ENCODE results near the gene ETNK1.

Gene ETNK1

GRCh38 chr12:22626406-22626805, 1.4 kb downstream of the ETNK1 start:
- H3K4me3 ChIP-seq (ENCODE audit: low read depth, low read length), result peak overlapping the region; percentile 86
- TF ChIP-seq CTCF (IDR thresholded peaks at IDR 0.05; ENCODE audit: low read depth, low read length), result no peak
- TF ChIP-seq MAX (IDR thresholded peaks at IDR 0.05; ENCODE audit: low read depth, low read length), result no peak
- TF ChIP-seq MYC (IDR thresholded peaks at IDR 0.05; ENCODE audit: low read depth, low read length), result no peak
- TF ChIP-seq POLR2A (IDR thresholded peaks at IDR 0.05; ENCODE audit: extremely low read depth, insufficient read length), result no peak
- DNase-seq (ENCODE audit: low read depth), result peak; percentile 40

GRCh38 chr12:22627371-22627770, 2.4 kb downstream of the ETNK1 start:
- H3K4me3 ChIP-seq (ENCODE audit: low read depth, low read length), result peak overlapping the region; percentile 86
- DNase-seq (ENCODE audit: low read depth), result no peak
- TF ChIP-seq MAX (IDR thresholded peaks at IDR 0.05; ENCODE audit: low read depth, low read length), result no peak
- no peak for TF ChIP-seq MYC (IDR thresholded peaks at IDR 0.05; ENCODE audit: low read depth, low read length)
- TF ChIP-seq POLR2A (IDR thresholded peaks at IDR 0.05; ENCODE audit: extremely low read depth, insufficient read length), result no peak
- no peak for TF ChIP-seq CTCF (IDR thresholded peaks at IDR 0.05; ENCODE audit: low read depth, low read length)

- H3K4me3 ChIP-seq (ENCODE audit: low read depth, low read length), result peak overlapping the region; percentile 86
- TF ChIP-seq POLR2A (IDR thresholded peaks at IDR 0.05; ENCODE audit: extremely low read depth, insufficient read length) (no peak), MYC (IDR thresholded peaks at IDR 0.05; ENCODE audit: low read depth, low read length) (no peak), MAX (IDR thresholded peaks at IDR 0.05; ENCODE audit: low read depth, low read length) (no peak), CTCF (IDR thresholded peaks at IDR 0.05; ENCODE audit: low read depth, low read length) (no peak)
- no peak for DNase-seq (ENCODE audit: low read depth)
Measured at GRCh38 chr12:22628228-22628627, 3.3 kb downstream of the ETNK1 start.

GRCh38 chr12:22631863-22632463, 7.0 kb downstream of the ETNK1 start:
- no peak overlapping the region for H3K4me3 ChIP-seq (ENCODE audit: low read depth, low read length)
- DNase-seq (ENCODE audit: low read depth), result peak; percentile 54
- TF ChIP-seq MYC (IDR thresholded peaks at IDR 0.05; ENCODE audit: low read depth, low read length), result no peak
- TF ChIP-seq CTCF (IDR thresholded peaks at IDR 0.05; ENCODE audit: low read depth, low read length), result peak; percentile 42

GRCh38 chr12:22634883-22635282, 9.9 kb downstream of the ETNK1 start:
- no peak for DNase-seq (ENCODE audit: low read depth)
- H3K4me3 ChIP-seq (ENCODE audit: low read depth, low read length), result no peak overlapping the region
- no peak for TF ChIP-seq POLR2A (IDR thresholded peaks at IDR 0.05; ENCODE audit: extremely low read depth, insufficient read length)

- TF ChIP-seq POLR2A (IDR thresholded peaks at IDR 0.05; ENCODE audit: extremely low read depth, insufficient read length), result no peak
- TF ChIP-seq MAX (IDR thresholded peaks at IDR 0.05; ENCODE audit: low read depth, low read length), result no peak
- TF ChIP-seq MYC (IDR thresholded peaks at IDR 0.05; ENCODE audit: low read depth, low read length), result no peak
- no peak for TF ChIP-seq CTCF (IDR thresholded peaks at IDR 0.05; ENCODE audit: low read depth, low read length)
- no peak for DNase-seq (ENCODE audit: low read depth)
- no peak overlapping the region for H3K4me3 ChIP-seq (ENCODE audit: low read depth, low read length)
Measured at GRCh38 chr12:22635812-22636211, 10.8 kb downstream of the ETNK1 start.

All from NB4 (cell line).